ENCODE results near the gene HYKK.
"Not testable (repeated sequence)": the region's sequence is repeated elsewhere in the genome, so short reads cannot be mapped to it uniquely, and the experiment has no call there.

Gene HYKK

GRCh38 chr15:78540141-78540870, 32.9 kb downstream of the HYKK start, which contains the start of gene PSMA4:
TSS of gene PSMA4 (plus strand) at chr15:78540444. CDS start at chr15:78541928, 1,484 bp downstream.
- DNase-seq (ENCODE audit: low read depth in 2 of 2): peak; percentile 94 to 96

DNA sequence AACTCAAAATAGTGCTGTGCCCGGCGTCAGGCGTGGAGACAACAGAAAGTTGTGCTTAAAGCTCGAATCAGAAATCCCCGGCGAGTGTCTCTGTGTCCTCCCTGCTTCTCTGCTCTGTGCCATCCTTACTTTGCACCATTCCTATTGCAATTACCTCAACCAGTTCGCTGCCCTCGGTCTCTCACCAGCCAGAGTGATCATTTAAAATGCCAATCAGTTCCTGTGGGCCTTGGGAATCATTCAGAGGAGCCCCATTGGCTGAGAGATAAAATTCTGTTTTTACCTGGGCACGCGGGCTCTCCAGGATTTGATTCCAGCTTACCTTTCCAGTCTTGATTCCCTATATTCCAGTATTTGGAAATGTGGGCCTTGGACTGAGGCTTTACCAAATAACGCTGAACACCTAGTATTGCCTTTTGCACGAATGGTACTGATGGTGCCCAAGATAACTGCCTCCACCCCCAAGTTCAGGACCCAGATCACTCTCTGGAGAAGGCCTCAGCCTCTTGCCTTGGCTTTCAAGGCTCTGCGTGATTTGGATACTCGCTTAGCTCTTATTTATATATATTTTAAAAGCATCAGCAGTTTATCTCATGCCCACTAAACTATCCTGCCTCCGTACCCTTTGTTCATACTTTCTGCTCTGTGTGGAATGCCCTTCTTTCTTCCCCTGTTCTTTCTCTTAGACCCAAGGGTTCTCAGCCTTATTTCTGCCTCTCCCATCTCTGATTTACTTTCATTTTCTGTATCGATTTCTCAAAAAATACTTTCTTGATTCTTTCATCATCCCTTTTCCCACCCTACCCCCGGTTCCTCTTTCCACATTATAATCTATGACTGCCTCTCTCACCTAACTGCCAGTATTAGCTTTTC, 33.7 kb downstream of the HYKK start:
- DNase-seq (ENCODE audit: low read depth in 2 of 2): no peak

- DNase-seq (ENCODE audit: low read depth in 2 of 2): no peak
Observed at GRCh38 chr15:78541744-78542034, 34.3 kb downstream of the HYKK start.

DNA sequence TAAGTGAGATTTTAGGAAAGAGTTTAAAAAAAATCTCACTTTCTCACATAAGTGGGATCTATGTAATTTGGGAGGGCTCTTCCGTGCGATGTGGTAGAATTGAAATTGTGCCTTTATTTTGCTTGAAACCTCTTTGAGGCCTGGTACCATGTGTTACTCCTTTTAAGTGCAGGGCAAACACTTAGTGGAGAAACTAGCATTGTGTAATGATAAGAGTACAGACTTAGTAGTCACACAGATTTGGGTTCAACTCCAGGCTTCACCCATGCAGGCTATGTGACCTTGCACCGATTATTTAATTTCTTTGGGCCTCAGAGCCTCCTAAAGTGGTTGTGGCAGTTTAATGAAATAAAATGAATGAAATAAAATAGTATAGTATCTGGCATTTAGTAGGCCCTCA, 35.3 kb downstream of the HYKK start:
- DNase-seq (ENCODE audit: low read depth in 2 of 2): no peak

- DNase-seq (ENCODE audit: low read depth in 2 of 2): no peak
Observed at GRCh38 chr15:78550194-78550593, 42.8 kb downstream of the HYKK start.

GRCh38 chr15:78550815-78551214, 43.4 kb downstream of the HYKK start:
- DNase-seq (ENCODE audit: low read depth in 2 of 2): no peak

DNA sequence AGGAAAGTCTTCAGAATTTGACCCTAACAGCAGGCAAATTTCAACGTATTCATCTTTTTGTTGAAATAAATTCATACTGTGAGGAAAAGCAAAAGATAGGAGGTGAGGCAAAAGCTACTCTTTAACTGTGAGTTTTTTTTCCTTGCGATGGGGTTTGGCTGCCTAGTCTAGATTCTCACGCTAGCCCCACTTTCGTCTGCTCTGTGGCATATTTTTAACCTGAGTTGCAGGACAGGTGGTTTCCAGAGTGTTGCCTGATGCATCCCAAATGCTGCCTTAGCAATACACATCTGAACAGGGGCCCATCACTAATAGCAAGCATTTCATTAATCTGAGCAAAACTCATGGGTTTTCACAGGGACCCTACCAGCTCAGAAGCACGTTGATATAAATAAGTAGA, 44.5 kb downstream of the HYKK start:
- DNase-seq (ENCODE audit: low read depth in 2 of 2): no peak

GRCh38 chr15:78552597-78552996, 45.2 kb downstream of the HYKK start:
- DNase-seq (ENCODE audit: low read depth in 2 of 2): no peak

DNA sequence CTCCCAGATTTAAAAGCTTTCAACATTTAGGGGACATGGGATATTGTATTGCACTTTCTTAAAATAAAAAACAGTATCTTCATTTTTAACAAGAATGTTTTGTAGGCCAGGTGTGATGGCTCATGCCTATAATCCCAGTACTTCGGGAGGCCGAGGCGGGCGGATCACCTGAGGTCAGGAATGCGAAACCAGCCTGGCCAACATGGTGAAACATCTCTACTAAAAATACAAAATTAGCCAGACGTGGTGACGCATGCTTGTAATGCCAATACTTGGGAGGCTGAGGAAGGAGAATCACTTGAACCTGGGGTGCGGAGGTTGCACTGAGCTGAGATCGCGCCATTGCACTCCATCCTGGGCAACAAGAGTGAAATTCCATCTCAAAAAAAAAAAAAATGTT, 52.8 kb downstream of the HYKK start:
- DNase-seq (ENCODE audit: low read depth in 2 of 2): not testable (repeated sequence)

GRCh38 chr15:78561490-78561889, 54.1 kb downstream of the HYKK start:
- no peak for DNase-seq (ENCODE audit: low read depth in 2 of 2)

DNA sequence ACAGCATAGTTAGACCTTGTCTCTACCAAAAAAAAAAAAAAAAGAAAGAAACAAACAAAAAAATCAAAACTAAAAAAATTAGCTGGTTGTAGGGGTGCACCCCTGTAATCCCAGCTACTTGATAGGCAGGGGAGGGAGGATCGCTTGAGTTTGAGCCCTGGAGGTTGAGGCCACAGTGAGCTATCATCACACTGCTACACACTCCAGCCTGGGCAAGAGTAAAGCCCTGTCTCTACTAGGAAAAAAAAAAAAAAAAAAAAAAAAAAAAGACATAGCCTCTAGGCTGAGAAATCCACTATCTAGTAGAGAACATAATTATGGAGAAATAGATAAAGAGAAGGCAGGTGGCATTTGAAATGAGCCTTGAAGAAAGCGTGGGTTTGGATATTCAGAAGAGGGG, 55.7 kb downstream of the HYKK start:
- no peak for DNase-seq (ENCODE audit: low read depth in 2 of 2)

DNA sequence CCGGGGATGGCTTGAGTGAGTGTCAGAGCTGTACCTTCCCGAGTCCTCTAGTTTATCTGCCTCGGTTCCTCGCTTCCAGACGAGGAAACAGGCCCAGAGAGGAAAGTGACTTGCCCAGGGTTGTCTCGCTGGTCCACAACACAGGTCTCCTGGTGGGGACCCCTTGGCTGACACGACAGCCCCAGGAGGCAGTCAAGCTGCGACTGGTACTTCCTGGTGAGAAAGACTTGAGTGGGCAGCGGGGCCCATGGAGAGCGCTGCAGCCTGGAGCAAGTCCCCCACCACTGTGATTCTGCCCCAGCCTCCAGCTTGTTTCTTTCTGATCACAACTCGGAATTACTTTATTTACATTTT, 57.3 kb downstream of the HYKK start:
- no peak for DNase-seq (ENCODE audit: low read depth in 2 of 2)

GRCh38 chr15:78565097-78565950, 57.9 kb downstream of the HYKK start, which contains the start of gene CHRNA5:
TSS of gene CHRNA5 (plus strand) at chr15:78565520. CDS start at chr15:78565720, 200 bp downstream.
- peak; percentile 68 to 80 for DNase-seq (ENCODE audit: low read depth in 2 of 2)

GRCh38 chr15:78565951-78566774, 58.8 kb downstream of the HYKK start:
- no peak for DNase-seq (ENCODE audit: low read depth in 2 of 2)

GRCh38 chr15:78567531-78567930, 60.2 kb downstream of the HYKK start:
- no peak for DNase-seq (ENCODE audit: low read depth in 2 of 2)

GRCh38 chr15:78570710-78571109, 63.3 kb downstream of the HYKK start:
- DNase-seq (ENCODE audit: low read depth in 2 of 2): no peak

- DNase-seq (ENCODE audit: low read depth in 2 of 2): no peak
Observed at GRCh38 chr15:78571382-78571781, 64.0 kb downstream of the HYKK start.

DNA sequence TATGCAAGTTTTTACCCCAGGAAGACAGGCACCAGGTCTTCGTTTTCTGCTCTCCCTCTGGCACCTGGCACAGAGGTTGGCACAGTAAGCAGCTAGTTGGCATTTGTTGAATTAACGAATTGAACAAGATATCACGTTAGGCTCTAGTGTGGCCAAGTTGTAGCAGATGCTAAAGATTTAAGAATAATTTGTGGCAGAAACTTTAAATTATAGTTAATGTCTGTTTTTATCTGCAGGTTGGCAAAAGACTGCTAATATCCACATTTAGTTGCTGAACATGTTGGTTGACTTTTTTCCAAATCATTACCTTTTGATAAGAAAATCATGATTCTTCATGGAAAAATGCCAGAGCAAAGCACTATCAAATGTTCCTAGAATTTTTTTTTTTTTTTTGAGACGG, 66.0 kb downstream of the HYKK start:
- no peak for DNase-seq (ENCODE audit: low read depth in 2 of 2)

GRCh38 chr15:78574944-78575343, 67.6 kb downstream of the HYKK start:
- DNase-seq (ENCODE audit: low read depth in 2 of 2): no peak
